ENCODE measurements around the gene DEPP1. TPM values are rescaled to one million over a fixed set of nuclear protein-coding genes. Genes with fewer than 3 reads are reported as not detected.

Gene DEPP1
- total RNA-seq, 1 experiment from 2014 or later, result 16.5 TPM

- DNase-seq (ENCODE audit: low read depth), result no peak
Measured at GRCh38 chr10:44980309-44981171, 1.9 kb upstream of the DEPP1 start.

GRCh38 chr10:44979281-44980191 lies 927 bp upstream of the DEPP1 start:
- no peak for DNase-seq (ENCODE audit: low read depth)

DNA sequence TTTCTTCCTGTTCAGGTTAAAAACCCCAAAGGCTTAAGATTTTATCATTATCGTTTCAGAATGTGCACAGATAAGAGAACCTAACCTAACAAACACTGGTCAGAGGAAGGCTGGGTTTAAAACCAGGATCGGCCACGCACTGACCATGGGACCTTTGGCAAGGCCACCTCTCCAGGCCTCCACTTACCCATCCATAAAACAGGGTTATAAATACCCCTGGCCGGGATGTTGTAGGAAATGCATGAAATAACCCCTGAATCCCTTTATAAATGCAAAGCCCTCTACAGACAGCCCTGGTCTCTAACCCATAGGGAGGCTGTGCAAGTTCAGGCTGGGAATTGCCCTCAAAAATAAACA lies 418 bp downstream of the DEPP1 start:
- DNase-seq (ENCODE audit: low read depth), result no peak

- no peak for DNase-seq (ENCODE audit: low read depth)
Measured at GRCh38 chr10:44977287-44978212, 1.1 kb downstream of the DEPP1 start.

DNA sequence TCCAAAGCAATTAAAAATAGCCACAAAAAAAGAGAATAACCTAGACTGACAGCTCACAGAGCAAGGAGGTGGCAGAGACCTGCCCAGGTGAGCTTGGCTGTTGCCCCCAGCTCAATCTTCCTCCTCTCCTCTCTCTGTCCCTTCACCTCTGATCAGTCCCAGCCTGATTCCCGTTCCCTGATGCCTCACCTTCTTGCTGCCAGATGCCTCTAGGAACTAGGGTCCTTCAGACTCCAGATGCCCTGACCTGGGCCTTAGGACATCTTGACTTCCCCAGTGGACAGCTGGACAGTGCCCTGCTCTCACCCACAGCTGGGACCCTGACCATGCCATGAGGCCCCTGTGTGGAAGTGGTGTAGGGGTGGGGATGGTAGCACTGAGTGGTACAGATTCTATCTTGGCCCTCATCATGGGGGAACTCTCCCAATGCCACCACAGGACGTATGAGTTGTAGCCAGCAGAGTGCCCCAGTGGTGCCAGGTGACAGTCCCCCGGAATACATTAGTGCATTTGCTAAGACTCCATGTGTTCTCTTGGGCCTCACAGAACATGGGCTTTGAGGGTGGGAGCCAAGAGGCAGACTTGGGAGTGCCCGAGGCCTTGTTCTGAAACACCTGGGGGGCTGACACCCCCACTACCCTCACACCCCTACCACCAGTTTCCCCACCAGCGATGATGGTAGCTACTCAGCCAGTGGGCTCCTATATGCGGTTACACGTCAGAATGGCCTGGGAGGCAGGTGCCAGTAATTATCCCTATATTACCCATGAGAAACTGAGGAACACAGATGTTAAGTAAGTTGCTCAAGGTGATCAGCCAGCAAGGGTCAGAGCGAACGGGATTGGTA lies 2.0 kb downstream of the DEPP1 start:
- no peak for DNase-seq (ENCODE audit: low read depth)

DNA sequence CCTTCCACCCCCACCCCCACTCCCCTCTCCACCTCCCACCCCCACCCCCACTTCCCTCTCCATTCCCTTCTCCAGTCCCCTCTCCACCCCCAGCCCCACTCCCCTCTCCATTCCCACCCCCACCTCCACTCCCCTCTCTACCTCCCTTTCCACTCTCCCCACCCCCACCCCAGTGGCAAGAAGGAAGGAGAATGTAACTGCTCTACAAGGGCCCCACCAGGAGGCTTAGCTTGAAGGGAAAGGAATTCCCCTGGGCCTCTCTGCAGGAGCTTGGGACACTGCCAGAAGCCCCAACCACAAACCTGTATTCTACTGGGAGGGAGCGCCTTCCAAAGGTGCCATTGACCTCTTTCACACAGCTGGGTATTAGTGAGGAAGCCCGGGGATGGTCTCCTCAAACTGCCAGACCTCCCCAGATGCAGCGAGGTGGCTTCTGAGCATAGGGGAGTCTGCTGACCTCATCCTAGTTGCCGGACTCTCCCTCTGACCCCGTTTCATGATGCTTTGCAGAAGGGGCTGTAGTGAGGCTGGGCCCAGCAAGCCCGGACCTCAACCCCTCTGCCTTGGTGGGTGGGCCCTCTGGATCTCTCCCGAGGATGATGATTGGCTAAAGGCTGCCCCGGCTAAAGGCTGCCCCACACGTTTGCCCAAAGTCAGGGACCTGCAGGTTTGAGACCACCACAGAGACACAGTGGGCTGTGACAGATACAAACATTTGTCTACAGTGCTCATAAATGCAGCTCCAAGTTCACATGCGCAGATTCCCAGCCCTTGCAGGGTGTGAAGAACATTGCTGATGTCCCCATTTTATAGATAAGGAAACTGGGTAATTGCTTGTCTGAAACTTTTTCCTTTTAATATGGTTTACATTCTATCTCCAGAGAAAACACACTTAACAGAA lies 2.9 kb downstream of the DEPP1 start:
- DNase-seq (ENCODE audit: low read depth), result peak; percentile 81

DNA sequence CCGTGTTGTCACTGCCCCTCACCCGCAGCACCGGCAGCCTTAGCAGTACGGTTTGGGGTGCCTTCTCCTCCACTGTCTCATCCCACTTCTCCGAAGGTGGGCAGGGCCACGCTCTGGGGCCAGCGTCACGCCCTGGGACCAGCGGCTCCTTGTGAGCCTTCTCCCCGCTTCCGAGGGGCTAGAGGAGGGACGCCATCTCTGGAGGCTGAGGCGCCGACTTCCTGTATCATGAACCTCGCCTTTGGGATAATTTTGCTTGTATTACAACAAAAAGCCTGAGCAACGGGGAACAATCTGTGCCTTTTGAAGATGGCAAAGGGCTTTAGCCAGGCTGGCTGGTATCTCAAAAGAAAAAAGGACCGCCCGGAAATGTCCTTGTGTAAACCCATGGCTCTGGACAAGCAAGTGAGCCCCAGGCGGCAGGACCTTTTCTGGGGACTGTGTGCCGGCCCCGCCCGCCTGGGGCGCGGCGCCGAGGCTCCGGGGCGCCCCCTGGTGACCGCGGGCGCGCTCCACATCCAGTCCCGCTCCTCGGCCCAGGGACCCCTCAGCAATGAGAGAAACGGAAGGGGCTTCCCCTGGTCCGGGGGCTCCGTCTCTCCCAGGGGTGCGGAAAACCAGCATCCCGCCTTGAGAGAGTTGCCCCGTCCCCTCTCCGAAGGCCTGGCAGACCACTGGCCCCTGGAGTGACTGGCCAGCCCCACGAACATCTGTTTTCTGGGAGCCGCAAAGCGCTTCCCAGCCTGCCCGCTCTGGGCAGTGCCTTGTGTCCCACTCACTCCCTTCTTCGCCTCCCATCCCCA lies 3.8 kb downstream of the DEPP1 start:
- DNase-seq (ENCODE audit: low read depth), result peak; percentile 76

DNA sequence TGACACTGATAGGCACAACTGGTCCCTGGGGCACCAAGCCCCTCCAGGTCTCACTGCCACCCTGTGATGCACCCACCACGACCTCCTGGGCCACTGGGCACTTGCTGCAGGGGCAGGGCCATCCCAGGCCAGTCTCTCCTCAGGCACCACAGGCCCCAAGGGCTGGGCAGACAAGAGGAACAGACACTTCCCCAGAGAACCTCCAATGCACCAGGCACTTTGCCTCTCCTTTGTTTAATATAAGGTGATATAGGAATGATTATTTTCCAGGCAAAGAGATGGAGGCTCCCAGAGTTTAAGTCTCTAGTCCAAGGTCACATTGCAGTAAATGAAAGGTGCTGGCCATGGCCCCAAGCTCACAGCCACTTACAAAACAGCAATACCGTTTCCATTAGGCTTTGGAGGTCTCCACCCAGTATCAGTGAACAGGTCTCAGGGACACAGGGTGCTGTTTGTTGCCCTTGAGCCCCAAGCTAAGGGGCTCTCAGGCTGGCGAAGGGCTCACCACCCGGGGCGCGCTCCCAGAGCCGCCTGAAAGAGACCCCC lies 4.5 kb downstream of the DEPP1 start:
- no peak for DNase-seq (ENCODE audit: low read depth)

- peak; percentile 40 for DNase-seq (ENCODE audit: low read depth)
Measured at GRCh38 chr10:44973323-44974081, 5.1 kb downstream of the DEPP1 start.

GRCh38 chr10:44972874-44973306 lies 5.7 kb downstream of the DEPP1 start:
- no peak for DNase-seq (ENCODE audit: low read depth)

DNA sequence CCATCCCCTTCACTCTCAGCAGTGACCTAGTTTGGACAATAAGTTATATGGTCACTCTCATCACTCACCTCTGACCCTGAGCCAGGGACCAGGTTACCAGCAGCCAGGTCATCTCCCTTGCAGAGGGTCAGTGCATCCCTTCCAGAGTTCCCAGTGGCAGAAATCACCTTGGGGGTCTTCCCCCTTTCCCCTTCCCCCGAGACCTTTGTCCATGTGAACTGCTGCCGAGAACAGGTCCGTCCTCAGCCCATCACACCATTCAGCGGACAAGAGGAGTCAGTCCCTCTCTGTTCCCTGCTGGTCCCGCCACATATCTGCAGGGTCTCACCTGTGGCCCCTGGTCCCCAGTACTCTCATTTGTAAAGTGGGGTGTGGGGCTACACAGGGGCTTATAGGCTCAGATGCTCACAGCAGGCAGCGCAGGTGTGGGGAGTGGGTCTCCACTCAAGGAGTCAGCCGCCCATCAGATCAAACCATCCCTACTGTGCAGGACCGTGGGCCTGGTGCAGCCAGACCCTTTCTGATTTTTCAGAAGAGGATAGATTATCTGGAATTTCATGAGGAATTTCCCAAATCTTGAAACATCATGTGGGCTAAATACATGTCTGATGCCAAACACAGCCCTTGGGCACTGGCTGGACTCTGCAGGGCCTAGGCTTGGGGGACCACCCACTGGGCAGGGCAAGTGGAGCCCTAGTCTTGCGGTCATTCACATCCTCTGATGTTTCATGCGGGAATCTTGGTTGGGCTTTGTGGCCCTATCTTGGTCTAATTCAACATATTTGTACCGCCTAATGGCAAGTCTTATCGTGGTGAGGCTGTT lies 6.5 kb downstream of the DEPP1 start:
- no peak for DNase-seq (ENCODE audit: low read depth)

DNA sequence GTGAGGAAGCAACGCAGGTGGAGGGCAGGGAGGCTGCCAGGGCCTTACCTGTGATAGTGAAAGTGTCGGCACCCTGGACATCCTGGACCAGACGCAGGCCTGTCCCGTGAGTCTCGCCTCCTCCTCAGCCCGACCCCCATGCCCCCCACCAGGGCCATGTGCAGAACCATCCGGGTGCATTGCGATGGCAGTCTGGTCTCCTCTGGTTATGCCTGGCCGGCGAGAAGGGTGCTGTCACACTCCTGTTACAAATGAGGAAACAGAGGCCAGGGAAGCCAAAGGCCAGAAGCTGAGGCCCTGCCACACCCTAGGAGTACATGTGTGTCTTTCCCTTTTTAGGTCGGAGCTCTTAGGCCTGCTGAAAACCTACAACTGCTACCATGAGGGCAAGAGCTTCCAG lies 7.2 kb downstream of the DEPP1 start:
- no peak for DNase-seq (ENCODE audit: low read depth)

- DNase-seq (ENCODE audit: low read depth), result no peak
Measured at GRCh38 chr10:44970812-44971395, 7.7 kb downstream of the DEPP1 start.

- no peak for DNase-seq (ENCODE audit: low read depth)
Measured at GRCh38 chr10:44969854-44970253, 8.8 kb downstream of the DEPP1 start.

GRCh38 chr10:44968500-44969400 lies 9.9 kb downstream of the DEPP1 start:
- no peak for DNase-seq (ENCODE audit: low read depth)

Data from RPMI7951 (cell line).